Transverse colon (tissue), 3 donors: ENCODE data around the gene HIGD2A.

Experiments used
- EP300 ChIP-seq: sonication (generic); formaldehyde crosslinking; IDR thresholded peaks from one replicate; pipeline ENCODE4 v1.6.1; 2017; ENCODE audit warnings: antibody characterized with exemption, low read depth
- POLR2A ChIP-seq: fragments of 450-650 bp; IDR thresholded peaks from one replicate; pipeline ENCODE4 v1.6.1; 2016; ENCODE audit warnings: antibody characterized with exemption, mild to moderate bottlenecking, moderate library complexity
- TF ChIP-seq, protein P1 (sequence below), 5 experiments: fragments of 200-600 bp in 3 of 5; fragments of 450-650 bp in 2 of 5; sonication (generic) in 3 of 5; IDR thresholded peaks; 1 replicate in 2 of 5; 2 replicates in 3 of 5; pipeline ENCODE4 v1.5.1; 2016 to 2017; ENCODE audit warnings: antibody characterized with exemption in 5 of 5, inconsistent platforms in 3 of 5, mild to moderate bottlenecking in 2 of 5, moderate library complexity in 1 of 5

DNA sequence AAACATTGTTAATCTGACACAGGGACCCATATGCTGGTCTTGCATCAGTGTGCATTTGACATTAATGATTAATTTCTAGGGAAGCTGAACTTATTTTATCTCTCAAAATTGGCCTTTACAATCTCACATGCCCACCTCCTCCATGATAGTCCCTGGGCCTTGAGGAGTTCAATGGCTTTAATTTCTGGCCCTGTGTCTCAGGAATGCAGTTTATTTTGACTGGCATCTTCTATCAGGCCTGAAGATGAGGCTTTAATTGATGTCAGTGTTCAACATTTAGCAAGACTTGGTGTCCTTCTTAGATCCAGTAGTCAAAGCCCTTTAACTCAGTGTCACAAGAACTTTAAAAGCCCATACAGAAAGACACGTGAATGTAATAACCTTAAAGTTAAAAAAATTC lies 38.3 kb downstream of the HIGD2A start:
- TF ChIP-seq, protein P1, sequence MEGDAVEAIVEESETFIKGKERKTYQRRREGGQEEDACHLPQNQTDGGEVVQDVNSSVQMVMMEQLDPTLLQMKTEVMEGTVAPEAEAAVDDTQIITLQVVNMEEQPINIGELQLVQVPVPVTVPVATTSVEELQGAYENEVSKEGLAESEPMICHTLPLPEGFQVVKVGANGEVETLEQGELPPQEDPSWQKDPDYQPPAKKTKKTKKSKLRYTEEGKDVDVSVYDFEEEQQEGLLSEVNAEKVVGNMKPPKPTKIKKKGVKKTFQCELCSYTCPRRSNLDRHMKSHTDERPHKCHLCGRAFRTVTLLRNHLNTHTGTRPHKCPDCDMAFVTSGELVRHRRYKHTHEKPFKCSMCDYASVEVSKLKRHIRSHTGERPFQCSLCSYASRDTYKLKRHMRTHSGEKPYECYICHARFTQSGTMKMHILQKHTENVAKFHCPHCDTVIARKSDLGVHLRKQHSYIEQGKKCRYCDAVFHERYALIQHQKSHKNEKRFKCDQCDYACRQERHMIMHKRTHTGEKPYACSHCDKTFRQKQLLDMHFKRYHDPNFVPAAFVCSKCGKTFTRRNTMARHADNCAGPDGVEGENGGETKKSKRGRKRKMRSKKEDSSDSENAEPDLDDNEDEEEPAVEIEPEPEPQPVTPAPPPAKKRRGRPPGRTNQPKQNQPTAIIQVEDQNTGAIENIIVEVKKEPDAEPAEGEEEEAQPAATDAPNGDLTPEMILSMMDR (IDR thresholded peaks at IDR 0.05), result no peak
- TF ChIP-seq POLR2A, result no peak
- no peak for TF ChIP-seq EP300
